CD4-positive, alpha-beta T cell treated with Interferon gamma for 1 hour (primary cell): ENCODE results near the gene ADAMTS2.

Experiments used
- DNase-seq: peaks from one replicate; pipeline ENCODE4 v3.0.0-alpha.2; 2020

The ADAMTS2 gene

GRCh38 chr5:179310439-179311090, 34.7 kb downstream of the ADAMTS2 start:
- DNase-seq = no peak

GRCh38 chr5:179309751-179310320, 35.4 kb downstream of the ADAMTS2 start:
- no peak for DNase-seq

GRCh38 chr5:179309383-179309670, 35.9 kb downstream of the ADAMTS2 start:
- DNase-seq = no peak

GRCh38 chr5:179308563-179309382, 36.5 kb downstream of the ADAMTS2 start:
- DNase-seq = no peak

- no peak for DNase-seq
These were observed 37.3 kb downstream of the ADAMTS2 start for GRCh38 chr5:179307931-179308471.

GRCh38 chr5:179307013-179307800, 38.1 kb downstream of the ADAMTS2 start:
- no peak for DNase-seq

- DNase-seq = no peak
These were observed 38.9 kb downstream of the ADAMTS2 start for GRCh38 chr5:179306191-179307012.

GRCh38 chr5:179304871-179305270, 40.4 kb downstream of the ADAMTS2 start:
- DNase-seq = no peak

- no peak for DNase-seq
These were observed 40.8 kb downstream of the ADAMTS2 start for GRCh38 chr5:179304466-179304865.

GRCh38 chr5:179303451-179304200, 41.6 kb downstream of the ADAMTS2 start:
- DNase-seq = no peak

GRCh38 chr5:179302499-179303185, 42.6 kb downstream of the ADAMTS2 start:
- DNase-seq = no peak

- DNase-seq = no peak
These were observed 43.5 kb downstream of the ADAMTS2 start for GRCh38 chr5:179301796-179302195.

- no peak for DNase-seq
These were observed 43.9 kb downstream of the ADAMTS2 start for GRCh38 chr5:179301376-179301775.

- DNase-seq = no peak
These were observed 44.6 kb downstream of the ADAMTS2 start for GRCh38 chr5:179300581-179301180.

- no peak for DNase-seq
These were observed 46.9 kb downstream of the ADAMTS2 start for GRCh38 chr5:179298181-179298993.

GRCh38 chr5:179297486-179298180, 47.6 kb downstream of the ADAMTS2 start:
- no peak for DNase-seq

GRCh38 chr5:179297026-179297425, 48.2 kb downstream of the ADAMTS2 start:
- no peak for DNase-seq

GRCh38 chr5:179296150-179296821, 49.0 kb downstream of the ADAMTS2 start:
- no peak for DNase-seq
